LNCaP clone FGC (cell line): ENCODE results near the gene PTH2R.
A peak's percentile ranks its signal among the peaks of the same experiment; 100 is the strongest.
"Not testable (repeated sequence)": the region's sequence is repeated elsewhere in the genome, so short reads cannot be mapped to it uniquely, and the experiment has no call there.

Source experiments
- DNase-seq: peaks from one replicate; pipeline ENCODE4 v3.0.0-alpha.2; 2011; ENCODE audit warnings: low read depth
- H3K4me3 ChIP-seq: 2 replicates; pipeline ENCODE4 v1.5.1; 2011; ENCODE audit warnings: mild to moderate bottlenecking, low read depth, low read length, control low read depth
- TF ChIP-seq, protein P1 (sequence below): IDR thresholded peaks from 2 replicates; pipeline ENCODE4 v1.5.1; 2012; ENCODE audit warnings: mild to moderate bottlenecking; ENCODE audit not compliant: control insufficient read depth, insufficient read depth; ENCODE audit errors: extremely low read depth

Gene PTH2R

DNA sequence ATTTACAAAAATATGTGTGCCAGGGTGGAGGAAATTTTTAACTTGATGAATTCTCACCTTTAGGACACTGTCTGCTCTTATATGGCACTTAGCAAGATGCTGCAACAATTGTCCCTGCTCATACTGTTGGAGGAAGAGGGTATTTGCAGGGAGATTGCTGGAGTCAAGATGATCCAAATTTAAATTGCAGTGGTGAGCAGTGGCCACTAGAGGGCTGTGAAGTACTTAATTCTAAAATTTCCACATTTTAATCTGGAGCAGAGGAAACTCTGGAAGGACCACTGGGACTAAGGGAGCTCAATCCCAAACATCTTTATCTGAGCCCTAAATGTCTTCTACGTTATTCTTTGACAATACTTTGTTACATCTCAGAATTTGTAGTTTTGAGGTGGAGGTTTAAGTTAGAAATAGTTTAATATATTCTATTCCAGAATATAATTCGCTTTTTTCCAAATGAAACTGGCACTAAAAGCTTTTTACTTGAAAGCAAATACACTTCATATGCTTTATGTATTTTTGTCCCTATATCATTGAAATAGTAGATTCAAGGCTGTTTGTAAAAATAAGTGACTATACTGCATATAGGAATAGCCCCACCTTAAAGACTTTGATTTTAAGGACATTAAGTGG is 33.0 kb upstream of the PTH2R start:
- peak; percentile 17 for DNase-seq
- TF ChIP-seq, protein P1, sequence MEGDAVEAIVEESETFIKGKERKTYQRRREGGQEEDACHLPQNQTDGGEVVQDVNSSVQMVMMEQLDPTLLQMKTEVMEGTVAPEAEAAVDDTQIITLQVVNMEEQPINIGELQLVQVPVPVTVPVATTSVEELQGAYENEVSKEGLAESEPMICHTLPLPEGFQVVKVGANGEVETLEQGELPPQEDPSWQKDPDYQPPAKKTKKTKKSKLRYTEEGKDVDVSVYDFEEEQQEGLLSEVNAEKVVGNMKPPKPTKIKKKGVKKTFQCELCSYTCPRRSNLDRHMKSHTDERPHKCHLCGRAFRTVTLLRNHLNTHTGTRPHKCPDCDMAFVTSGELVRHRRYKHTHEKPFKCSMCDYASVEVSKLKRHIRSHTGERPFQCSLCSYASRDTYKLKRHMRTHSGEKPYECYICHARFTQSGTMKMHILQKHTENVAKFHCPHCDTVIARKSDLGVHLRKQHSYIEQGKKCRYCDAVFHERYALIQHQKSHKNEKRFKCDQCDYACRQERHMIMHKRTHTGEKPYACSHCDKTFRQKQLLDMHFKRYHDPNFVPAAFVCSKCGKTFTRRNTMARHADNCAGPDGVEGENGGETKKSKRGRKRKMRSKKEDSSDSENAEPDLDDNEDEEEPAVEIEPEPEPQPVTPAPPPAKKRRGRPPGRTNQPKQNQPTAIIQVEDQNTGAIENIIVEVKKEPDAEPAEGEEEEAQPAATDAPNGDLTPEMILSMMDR: peak; percentile 67
- no peak overlapping the region for H3K4me3 ChIP-seq

- no peak for DNase-seq
- TF ChIP-seq, protein P1: no peak
- no peak overlapping the region for H3K4me3 ChIP-seq
Measured at GRCh38 chr2:208375491-208376068, 31.0 kb upstream of the PTH2R start.

GRCh38 chr2:208377344-208377860 is 29.2 kb upstream of the PTH2R start:
- H3K4me3 ChIP-seq, DNase-seq: not testable (repeated sequence)

DNA sequence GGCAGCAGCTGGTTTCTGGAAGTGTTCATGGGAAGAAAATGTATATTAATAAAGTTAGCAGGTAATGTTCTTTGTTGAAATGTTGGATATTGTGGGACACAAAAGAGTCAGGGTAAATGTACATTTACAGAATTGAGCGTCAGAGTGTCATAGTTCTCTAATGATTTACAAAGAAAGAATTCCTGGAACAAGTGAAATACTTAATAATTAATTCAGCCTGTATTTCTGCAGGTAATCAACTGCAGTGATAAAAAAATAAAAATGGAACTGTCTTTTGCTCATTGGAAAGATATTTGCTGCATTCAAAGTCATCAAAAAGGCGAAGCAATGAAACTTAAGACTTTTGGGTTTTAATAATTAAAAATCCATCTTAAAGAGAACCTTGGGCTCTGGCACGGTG is 27.4 kb upstream of the PTH2R start:
- no peak for DNase-seq
- TF ChIP-seq, protein P1: no peak
- no peak overlapping the region for H3K4me3 ChIP-seq

DNA sequence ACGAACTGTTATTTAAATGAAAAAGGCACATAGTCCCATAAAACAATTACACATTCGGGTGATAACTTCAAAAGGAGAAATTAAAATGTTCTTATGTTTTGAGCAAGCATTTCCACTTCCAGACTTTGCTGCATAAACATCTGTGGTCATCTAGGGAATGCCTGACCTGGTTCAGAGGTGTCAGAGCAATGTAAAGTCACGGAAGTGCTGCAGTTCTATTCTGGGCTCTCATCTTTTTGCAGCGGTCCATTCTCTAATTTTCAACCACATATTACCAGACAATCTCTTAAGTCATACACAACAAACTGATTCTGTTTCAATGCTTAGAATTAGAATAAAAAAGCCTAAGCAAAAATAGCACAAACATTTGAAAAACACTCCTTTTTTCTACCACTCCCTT is 22.0 kb upstream of the PTH2R start:
- TF ChIP-seq, protein P1: no peak
- H3K4me3 ChIP-seq: no peak overlapping the region

GRCh38 chr2:208386541-208386940 is 20.1 kb upstream of the PTH2R start:
- H3K4me3 ChIP-seq: no peak overlapping the region
- no peak for DNase-seq
- TF ChIP-seq, protein P1: no peak

More for the DNA sequence above, 22.0 kb upstream of the PTH2R start:
- DNase-seq: no peak

DNA sequence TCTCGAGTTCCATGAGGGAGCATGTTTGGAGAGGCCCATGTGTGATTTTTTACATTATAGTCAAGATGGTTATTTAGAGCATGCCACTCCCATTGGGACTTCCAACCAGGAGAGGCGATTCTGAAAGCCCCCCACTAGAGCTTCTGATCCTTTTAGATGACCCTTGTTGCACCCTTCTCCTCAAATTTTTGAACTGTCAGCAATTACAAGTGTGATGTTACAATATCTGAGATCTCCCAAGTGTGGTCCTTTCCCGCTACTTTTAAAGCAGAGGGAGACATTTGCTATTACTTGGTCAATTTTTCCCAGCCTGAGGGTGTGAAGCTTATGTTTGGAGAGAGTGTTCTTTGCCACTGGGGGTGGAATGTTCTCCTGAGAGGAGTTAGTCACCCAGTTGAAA is 16.7 kb upstream of the PTH2R start:
- TF ChIP-seq, protein P1: no peak
- no peak overlapping the region for H3K4me3 ChIP-seq
- DNase-seq: no peak
